OCI-LY3 (cell line): ENCODE data around the gene KLHL25.

ENCODE experiments used
- H2AFZ ChIP-seq: fragments of 200-600, 300-600 bp; shearing (Covaris generic); 2 replicates; pipeline ENCODE4 v1.6.0; 2014; ENCODE audit warnings: antibody characterized with exemption, low read depth, low read length
- H3K27ac ChIP-seq: fragments of 200-600, 300-600 bp; sonication (generic); 2 replicates; pipeline ENCODE4 v1.5.1; 2014; ENCODE audit warnings: mild to moderate bottlenecking, low read length, moderate library complexity, mixed read lengths
- H3K27me3 ChIP-seq: fragments of 200-600, 300-600 bp; sonication (generic); 2 replicates; pipeline ENCODE4 v1.6.1; 2014; ENCODE audit warnings: low read depth, low read length, mixed read lengths
- H3K36me3 ChIP-seq: fragments of 200-600, 300-600 bp; sonication (generic); replicated peaks from 2 replicates; pipeline ENCODE3; 2014; ENCODE audit warnings: low read depth, low read length, mixed read lengths
- H3K4me1 ChIP-seq: fragments of 300-600, 200-600 bp; sonication (generic); 2 replicates; pipeline ENCODE4 v1.6.1; 2014; ENCODE audit warnings: low read length, mixed read lengths
- H3K4me2 ChIP-seq: fragments of 200-600, 300-600 bp; sonication (generic); 2 replicates; pipeline ENCODE4 v1.6.1; 2014; ENCODE audit warnings: low read length, mixed read lengths
- H3K4me3 ChIP-seq: fragments of 300-600, 200-600 bp; sonication (generic); 2 replicates; pipeline ENCODE4 v1.5.1; 2014; ENCODE audit warnings: antibody characterized with exemption, mild to moderate bottlenecking, low read length, moderate library complexity
- H3K79me2 ChIP-seq: fragments of 300-600, 200-600 bp; shearing (Covaris generic); 2 replicates; pipeline ENCODE4 v1.6.1; 2014; ENCODE audit warnings: mild to moderate bottlenecking, low read length, mixed read lengths
- H3K9ac ChIP-seq: fragments of 300-600, 200-600 bp; shearing (Covaris generic); 2 replicates; pipeline ENCODE4 v1.6.0; 2014; ENCODE audit warnings: mild to moderate bottlenecking, low read length, moderate library complexity
- H3K9me3 ChIP-seq: fragments of 200-600, 300-600 bp; shearing (Covaris generic); 2 replicates; pipeline ENCODE4 v1.6.1; 2014; ENCODE audit warnings: low read length, mixed read lengths; ENCODE audit not compliant: insufficient read depth
- H4K20me1 ChIP-seq: fragments of 200-600, 300-600 bp; sonication (generic); 2 replicates; pipeline ENCODE4 v1.6.1; 2016; ENCODE audit warnings: low read length, mixed read lengths; ENCODE audit not compliant: insufficient read depth
- EZH2phosphoT487 ChIP-seq: fragments of 200-600 bp; shearing (Covaris generic); IDR thresholded peaks from 2 replicates; pipeline ENCODE4 v1.6.1; 2018; ENCODE audit warnings: antibody characterized with exemption, mixed run types, low read depth
- TF ChIP-seq, protein P1 (sequence below): fragments of 200-600, 300-600 bp; sonication (generic); IDR thresholded peaks from 2 replicates; pipeline ENCODE4 v1.5.1; 2014; ENCODE audit warnings: antibody characterized with exemption, low read length, low read depth

Gene KLHL25, protein sequence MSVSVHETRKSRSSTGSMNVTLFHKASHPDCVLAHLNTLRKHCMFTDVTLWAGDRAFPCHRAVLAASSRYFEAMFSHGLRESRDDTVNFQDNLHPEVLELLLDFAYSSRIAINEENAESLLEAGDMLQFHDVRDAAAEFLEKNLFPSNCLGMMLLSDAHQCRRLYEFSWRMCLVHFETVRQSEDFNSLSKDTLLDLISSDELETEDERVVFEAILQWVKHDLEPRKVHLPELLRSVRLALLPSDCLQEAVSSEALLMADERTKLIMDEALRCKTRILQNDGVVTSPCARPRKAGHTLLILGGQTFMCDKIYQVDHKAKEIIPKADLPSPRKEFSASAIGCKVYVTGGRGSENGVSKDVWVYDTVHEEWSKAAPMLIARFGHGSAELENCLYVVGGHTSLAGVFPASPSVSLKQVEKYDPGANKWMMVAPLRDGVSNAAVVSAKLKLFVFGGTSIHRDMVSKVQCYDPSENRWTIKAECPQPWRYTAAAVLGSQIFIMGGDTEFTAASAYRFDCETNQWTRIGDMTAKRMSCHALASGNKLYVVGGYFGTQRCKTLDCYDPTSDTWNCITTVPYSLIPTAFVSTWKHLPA

DNA sequence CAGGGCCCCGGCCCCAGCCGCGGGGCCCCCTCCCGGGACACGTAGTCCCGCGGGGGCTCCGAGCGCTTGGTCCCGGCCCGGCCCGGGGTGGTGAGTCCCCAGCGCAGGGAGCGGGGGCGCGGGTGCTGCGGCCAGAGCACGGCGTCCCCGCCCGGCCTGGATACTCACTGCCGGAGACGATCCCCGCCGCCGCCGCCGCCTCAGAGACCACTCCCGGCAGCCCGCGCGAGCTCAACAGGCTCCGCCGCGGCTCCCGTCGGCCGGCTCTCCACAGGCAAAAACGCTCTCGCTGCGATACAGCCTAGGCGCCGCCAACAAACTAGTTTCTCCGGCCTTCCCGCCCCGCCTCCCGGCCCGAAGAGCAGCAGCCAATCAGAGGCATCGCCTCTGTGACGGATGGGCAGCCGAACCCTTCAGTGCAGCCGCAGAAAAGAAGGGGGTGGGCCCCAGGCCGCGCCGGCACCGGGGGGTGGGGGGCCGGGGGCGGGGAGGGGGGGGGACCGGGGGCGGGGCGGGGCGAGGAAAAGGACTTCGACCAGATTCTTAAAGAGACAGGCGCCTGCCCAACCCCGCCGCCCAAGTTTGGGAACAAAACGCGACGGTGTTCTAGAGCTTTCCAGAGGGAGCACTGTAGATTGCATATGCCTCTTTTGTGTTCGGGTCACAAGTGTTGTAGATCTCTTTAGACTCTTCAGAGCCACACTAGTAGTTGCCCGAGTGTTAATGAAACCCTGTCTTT, at the start of gene KLHL25:
KLHL25 (minus strand) TSS at position 328 of the 739 bp plus-strand sequence. CDS start 25,115 bp downstream, outside the sequence.
- H3K4me3 ChIP-seq = peak within 1 kb of the TSS; percentile 85
- H3K4me1 ChIP-seq = peaks cover 18% of the 10 kb centered on the region
- no peaks in the 10 kb centered on the region for H3K9me3 ChIP-seq
- H3K79me2 ChIP-seq = peaks cover 22% of the 10 kb centered on the region
- H3K27me3 ChIP-seq = peaks cover 8% of the 10 kb centered on the region
- TF ChIP-seq EZH2phosphoT487 = no peak
- TF ChIP-seq, protein P1, sequence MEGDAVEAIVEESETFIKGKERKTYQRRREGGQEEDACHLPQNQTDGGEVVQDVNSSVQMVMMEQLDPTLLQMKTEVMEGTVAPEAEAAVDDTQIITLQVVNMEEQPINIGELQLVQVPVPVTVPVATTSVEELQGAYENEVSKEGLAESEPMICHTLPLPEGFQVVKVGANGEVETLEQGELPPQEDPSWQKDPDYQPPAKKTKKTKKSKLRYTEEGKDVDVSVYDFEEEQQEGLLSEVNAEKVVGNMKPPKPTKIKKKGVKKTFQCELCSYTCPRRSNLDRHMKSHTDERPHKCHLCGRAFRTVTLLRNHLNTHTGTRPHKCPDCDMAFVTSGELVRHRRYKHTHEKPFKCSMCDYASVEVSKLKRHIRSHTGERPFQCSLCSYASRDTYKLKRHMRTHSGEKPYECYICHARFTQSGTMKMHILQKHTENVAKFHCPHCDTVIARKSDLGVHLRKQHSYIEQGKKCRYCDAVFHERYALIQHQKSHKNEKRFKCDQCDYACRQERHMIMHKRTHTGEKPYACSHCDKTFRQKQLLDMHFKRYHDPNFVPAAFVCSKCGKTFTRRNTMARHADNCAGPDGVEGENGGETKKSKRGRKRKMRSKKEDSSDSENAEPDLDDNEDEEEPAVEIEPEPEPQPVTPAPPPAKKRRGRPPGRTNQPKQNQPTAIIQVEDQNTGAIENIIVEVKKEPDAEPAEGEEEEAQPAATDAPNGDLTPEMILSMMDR = no peak
- H3K27ac ChIP-seq = 0 out of 2 replicates have a peak within 1 kb of the TSS, but pooled peaks have one; percentile 8
- H3K36me3 ChIP-seq = no peaks in the 10 kb centered on the region
- H2AFZ ChIP-seq = peak within 1 kb of the TSS; percentile 97
- peaks cover 25% of the 10 kb centered on the region for H4K20me1 ChIP-seq
- H3K4me2 ChIP-seq = peak within 1 kb of the TSS; percentile 95
- H3K9ac ChIP-seq = peak within 1 kb of the TSS; percentile 80

DNA sequence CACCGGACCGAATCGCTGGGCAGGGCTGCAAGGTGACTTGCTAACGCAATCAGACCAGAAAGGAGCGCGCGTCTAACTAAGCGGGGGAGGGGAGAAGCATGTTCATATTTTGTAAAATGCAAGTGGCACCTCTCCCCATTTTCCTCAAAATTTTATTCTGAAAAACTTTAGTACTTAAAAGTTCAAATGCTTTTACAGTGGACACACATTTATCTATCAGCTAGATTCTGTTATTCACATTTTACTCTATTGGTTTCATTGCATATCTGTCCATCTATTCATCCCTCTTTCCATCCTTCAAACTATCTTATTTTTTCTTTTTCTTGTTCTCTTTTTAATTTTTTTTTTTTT, 46.1 kb upstream of the KLHL25 start:
- H3K27me3 ChIP-seq = peaks cover 17% of the 10 kb centered on the region
- no peak overlapping the region for H3K9ac ChIP-seq
- no peak for TF ChIP-seq EZH2phosphoT487
- TF ChIP-seq, protein P1 = no peak
- H3K36me3 ChIP-seq = no peaks in the 10 kb centered on the region
- no peaks in the 10 kb centered on the region for H3K79me2 ChIP-seq
- peaks cover 15% of the 10 kb centered on the region for H3K4me1 ChIP-seq
- H3K4me2 ChIP-seq = peak overlapping the region; percentile 90
- no peaks in the 10 kb centered on the region for H3K9me3 ChIP-seq
- no peak overlapping the region for H2AFZ ChIP-seq
- H4K20me1 ChIP-seq = no peaks in the 10 kb centered on the region
- peak overlapping the region; percentile 76 for H3K4me3 ChIP-seq
- H3K27ac ChIP-seq = no peak overlapping the region

DNA sequence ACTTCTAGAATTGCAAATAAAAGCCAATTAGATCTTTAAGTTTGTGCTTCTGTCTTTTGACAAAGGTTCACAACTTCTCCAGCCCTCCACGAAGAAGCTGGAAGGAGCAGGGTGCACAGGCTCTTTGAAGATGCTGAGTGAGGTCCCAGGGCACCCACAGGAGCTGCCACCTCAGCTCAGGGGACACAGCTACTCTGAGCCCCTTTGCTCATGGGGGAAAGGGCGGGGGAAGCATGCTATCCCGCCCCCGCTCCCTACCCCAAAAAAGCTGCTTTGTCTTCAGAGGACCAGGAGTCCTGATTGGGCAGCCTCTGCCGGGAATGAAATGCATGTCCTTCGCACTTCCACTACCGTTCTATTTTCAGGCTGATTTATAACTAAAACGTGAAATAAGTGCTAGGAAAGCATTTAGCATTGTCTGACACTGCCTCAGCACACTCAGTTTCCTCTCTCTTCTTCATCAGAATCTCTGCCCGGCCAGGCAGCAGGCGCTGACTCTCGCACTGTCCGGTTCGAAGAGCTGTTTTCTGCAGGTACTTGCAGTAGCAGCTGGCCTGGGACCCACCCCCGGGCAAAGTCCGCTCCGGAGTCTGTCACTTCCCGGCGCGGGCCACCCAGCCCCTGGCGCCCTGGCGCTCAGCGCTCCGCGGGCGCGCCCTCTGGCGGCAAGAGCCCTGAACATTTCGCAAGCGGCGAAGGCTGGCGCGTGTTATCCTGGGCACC, 45.5 kb upstream of the KLHL25 start:
- H2AFZ ChIP-seq = peak overlapping the region; percentile 39
- no peaks in the 10 kb centered on the region for H3K36me3 ChIP-seq
- H3K4me3 ChIP-seq = peak overlapping the region; percentile 76
- H3K9ac ChIP-seq = peak overlapping the region; percentile 42
- H3K9me3 ChIP-seq = no peaks in the 10 kb centered on the region
- H4K20me1 ChIP-seq = no peaks in the 10 kb centered on the region
- H3K4me1 ChIP-seq = peaks cover 15% of the 10 kb centered on the region
- no peak for TF ChIP-seq EZH2phosphoT487
- TF ChIP-seq, protein P1 = peak; percentile 96
- no peak overlapping the region for H3K27ac ChIP-seq
- no peaks in the 10 kb centered on the region for H3K79me2 ChIP-seq
- peaks cover 11% of the 10 kb centered on the region for H3K27me3 ChIP-seq
- peak overlapping the region; percentile 90 for H3K4me2 ChIP-seq
